HG03442 (cell line): ENCODE measurements around the gene MITF.
"Not testable (repeated sequence)": the region's sequence is repeated elsewhere in the genome, so short reads cannot be mapped to it uniquely, and the experiment has no call there.

Experiments
- ATAC-seq: cut with Tn5 transposase; IDR thresholded peaks from one replicate; pipeline ENCODE4 v1.9.1; 2021; ENCODE audit warnings: mild to moderate bottlenecking, moderate library complexity; ENCODE audit not compliant: unreplicated experiment

The MITF gene

GRCh38 chr3:69896095-69896494 lies 156.8 kb downstream of the MITF start:
- ATAC-seq: no peak

- ATAC-seq: no peak
Observed at GRCh38 chr3:69900331-69900730, 161.1 kb downstream of the MITF start.

GRCh38 chr3:69901802-69902201 lies 162.5 kb downstream of the MITF start:
- ATAC-seq: no peak

- ATAC-seq: no peak
Observed at GRCh38 chr3:69902386-69902785, 163.1 kb downstream of the MITF start.

- ATAC-seq: no peak
Observed at GRCh38 chr3:69906351-69906966, 167.2 kb downstream of the MITF start.

- ATAC-seq: no peak
Observed at GRCh38 chr3:69907554-69907953, 168.3 kb downstream of the MITF start.

- not testable (repeated sequence) for ATAC-seq
Observed at GRCh38 chr3:69909859-69910258, 170.6 kb downstream of the MITF start.

GRCh38 chr3:69913422-69913821 lies 174.2 kb downstream of the MITF start:
- ATAC-seq: no peak

GRCh38 chr3:69914395-69914794 lies 175.1 kb downstream of the MITF start:
- ATAC-seq: no peak

- ATAC-seq: no peak
Observed at GRCh38 chr3:69915726-69916125, 176.5 kb downstream of the MITF start.

- not testable (repeated sequence) for ATAC-seq
Observed at GRCh38 chr3:69920009-69920408, 180.7 kb downstream of the MITF start.

- no peak for ATAC-seq
Observed at GRCh38 chr3:69921651-69922050, 182.4 kb downstream of the MITF start.

- no peak for ATAC-seq
Observed at GRCh38 chr3:69922521-69923000, 183.3 kb downstream of the MITF start.

- ATAC-seq: no peak
Observed at GRCh38 chr3:69925506-69925905, 186.2 kb downstream of the MITF start.

GRCh38 chr3:69926385-69926784 lies 187.1 kb downstream of the MITF start:
- no peak for ATAC-seq

- ATAC-seq: no peak
Observed at GRCh38 chr3:69927571-69927970, 188.3 kb downstream of the MITF start.

GRCh38 chr3:69929019-69929418 lies 189.8 kb downstream of the MITF start:
- ATAC-seq: no peak

GRCh38 chr3:69930564-69930963 lies 191.3 kb downstream of the MITF start:
- no peak for ATAC-seq

- ATAC-seq: no peak
Observed at GRCh38 chr3:69932087-69932486, 192.8 kb downstream of the MITF start.

GRCh38 chr3:69932501-69932900 lies 193.2 kb downstream of the MITF start:
- no peak for ATAC-seq

GRCh38 chr3:69934398-69934797 lies 195.1 kb downstream of the MITF start:
- no peak for ATAC-seq

- ATAC-seq: no peak
Observed at GRCh38 chr3:69936266-69936665, 197.0 kb downstream of the MITF start.

GRCh38 chr3:69938061-69938460 lies 198.8 kb downstream of the MITF start:
- ATAC-seq: no peak
